ENCODE data around the gene SLC5A1. TPM values are rescaled to one million over a fixed set of nuclear protein-coding genes. Genes with fewer than 3 reads are reported as not detected.

The SLC5A1 gene
- total and polyA plus RNA-seq, 7 experiments from 2014 or later = not detected

DNA sequence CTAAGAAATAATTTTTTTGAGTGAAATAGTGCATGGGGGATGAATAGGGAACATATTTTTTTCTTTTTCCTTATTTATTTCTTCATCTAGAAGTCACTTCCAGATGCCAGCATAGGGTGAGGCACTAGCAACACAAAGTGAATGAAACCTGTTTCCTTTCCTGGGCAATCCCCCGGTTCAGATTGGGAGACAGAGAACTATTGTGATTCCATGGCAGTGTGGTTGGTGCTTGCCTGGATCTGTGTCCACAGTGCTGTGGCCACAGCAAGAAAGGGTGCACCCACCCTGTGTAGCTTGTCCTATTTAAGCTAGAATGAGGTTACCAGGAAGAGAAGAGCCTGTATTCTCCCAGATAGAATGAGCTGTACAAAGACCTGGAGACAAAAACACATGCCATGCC lies 57.6 kb downstream of the SLC5A1 start:
- intact Hi-C loops (cut with micrococcal nuclease) = loop anchor here (5.0 to 10.0 kb wide), 3 partner anchors 107 to 564 kb away; partner anchors contain the start of genes FBXO7 (in 1 of the 2) and RFPL2 (in 1 of the 2)
- POLR2A ChIA-PET = no interaction called here
- H3K9me3 Mint-ChIP-seq = no peaks in the 10 kb centered on the region
- no peak for ATAC-seq
- CTCF ChIA-PET = interaction anchor here (1.0 kb wide), 1 partner anchor 166 kb away, joined by 3 read pairs; no protein-coding TSS in a partner anchor
- H3K27me3 Mint-ChIP-seq = peaks cover 3 to 45% (median 8%) of the 10 kb centered on the region in 5 donors
- no peak overlapping the region for H3K4me3 Mint-ChIP-seq
- H3K4me1 Mint-ChIP-seq = no peaks in the 10 kb centered on the region
- H3K27ac Mint-ChIP-seq = no peak overlapping the region
- no peaks in the 10 kb centered on the region for H3K27me3 ChIP-seq (ENCODE audit: control insufficient read depth in 2 of 2, insufficient read depth in 2 of 2, low read length in 2 of 2)
- no peak for DNase-seq
- H3K4me3 ChIP-seq (ENCODE audit: low read length) = no peak overlapping the region
- no peaks in the 10 kb centered on the region for H3K36me3 Mint-ChIP-seq
- no peaks in the 10 kb centered on the region for H3K36me3 ChIP-seq (ENCODE audit: control insufficient read depth in 2 of 3, insufficient read depth in 3 of 3, low read length in 3 of 3)
- no peak overlapping the region for H3K27ac ChIP-seq (ENCODE audit: low read depth, low read length)
- H3K4me1 ChIP-seq (ENCODE audit: control insufficient read depth in 2 of 2, insufficient read depth in 2 of 2, low read length in 2 of 2) = no peaks in the 10 kb centered on the region
- H3K9me3 ChIP-seq (ENCODE audit: control insufficient read depth in 2 of 3, low read length in 3 of 3) = no peaks in the 10 kb centered on the region

- POLR2A ChIA-PET = no interaction called here
- Mint-ChIP-seq H3K4me3 (no peak overlapping the region), H3K4me1 (no peaks in the 10 kb centered on the region), H3K36me3 (no peaks in the 10 kb centered on the region), H3K9me3 (no peaks in the 10 kb centered on the region), H3K27me3 (peaks cover 12 to 44% (median 28%) of the 10 kb centered on the region in 5 donors), H3K27ac (no peak overlapping the region)
- CTCF ChIA-PET = interaction anchor here (0.7 to 2.1 kb wide), 5 partner anchors 99 to 370 kb away, joined by 3 to 22 read pairs (median 3); no protein-coding TSS in a partner anchor
- Histone ChIP-seq H3K4me3 (ENCODE audit: low read length) (no peak overlapping the region), H3K36me3 (ENCODE audit: control insufficient read depth in 2 of 3, insufficient read depth in 3 of 3, low read length in 3 of 3) (no peaks in the 10 kb centered on the region), H3K4me1 (ENCODE audit: control insufficient read depth in 2 of 2, insufficient read depth in 2 of 2, low read length in 2 of 2) (no peaks in the 10 kb centered on the region), H3K9me3 (ENCODE audit: control insufficient read depth in 2 of 3, low read length in 3 of 3) (no peaks in the 10 kb centered on the region), H3K27ac (ENCODE audit: low read depth, low read length) (no peak overlapping the region), H3K27me3 (ENCODE audit: control insufficient read depth in 2 of 2, insufficient read depth in 2 of 2, low read length in 2 of 2) (no peaks in the 10 kb centered on the region)
- ATAC-seq = no peak
- DNase-seq = peak in 5 of 9 donors; percentile 11 to 34 (median 23)
- intact Hi-C loops (cut with micrococcal nuclease) = loop anchor here (1.0 to 10.0 kb wide), 6 partner anchors 104 to 561 kb away; partner anchors contain the start of genes FBXO7 (in 1 of the 2) and RFPL2 (in 1 of the 2)
Observed at GRCh38 chr22:32103658-32104315, 60.7 kb downstream of the SLC5A1 start.

- Mint-ChIP-seq H3K9me3 (no peaks in the 10 kb centered on the region), H3K27ac (no peak overlapping the region), H3K4me1 (no peaks in the 10 kb centered on the region), H3K4me3 (no peak overlapping the region), H3K36me3 (no peaks in the 10 kb centered on the region), H3K27me3 (peaks cover 35 to 52% (median 44%) of the 10 kb centered on the region in 5 donors)
- H3K36me3 ChIP-seq (ENCODE audit: control insufficient read depth in 2 of 3, insufficient read depth in 3 of 3, low read length in 3 of 3) = no peaks in the 10 kb centered on the region
- peak in 1 of 9 donors; percentile 7 for DNase-seq
- ATAC-seq = no peak
- intact Hi-C loops (cut with micrococcal nuclease) = loop anchor here in 1 of 2 donors (10.0 kb wide), 1 partner anchor 558 kb away; no protein-coding TSS in a partner anchor
- no peaks in the 10 kb centered on the region for H3K4me1 ChIP-seq (ENCODE audit: control insufficient read depth in 2 of 2, insufficient read depth in 2 of 2, low read length in 2 of 2)
- no peaks in the 10 kb centered on the region for H3K9me3 ChIP-seq (ENCODE audit: control insufficient read depth in 2 of 3, low read length in 3 of 3)
- no peak overlapping the region for H3K27ac ChIP-seq (ENCODE audit: low read depth, low read length)
- ChIA-PET POLR2A (interaction anchor here (0.7 kb wide), 1 partner anchor 366 kb away, joined by 3 read pairs; no protein-coding TSS in a partner anchor), CTCF (interaction anchor here (0.6 to 0.9 kb wide), 2 partner anchors 159 to 412 kb away, joined by 3 to 4 read pairs; no protein-coding TSS in a partner anchor)
- no peak overlapping the region for H3K4me3 ChIP-seq (ENCODE audit: low read length)
- no peaks in the 10 kb centered on the region for H3K27me3 ChIP-seq (ENCODE audit: control insufficient read depth in 2 of 2, insufficient read depth in 2 of 2, low read length in 2 of 2)
Observed at GRCh38 chr22:32106930-32107329, 63.9 kb downstream of the SLC5A1 start.

- no peak overlapping the region for H3K4me3 ChIP-seq (ENCODE audit: low read length)
- Mint-ChIP-seq H3K36me3 (no peaks in the 10 kb centered on the region), H3K9me3 (no peaks in the 10 kb centered on the region), H3K4me1 (no peaks in the 10 kb centered on the region), H3K27ac (no peak overlapping the region), H3K4me3 (no peak overlapping the region), H3K27me3 (peaks cover 26 to 52% (median 32%) of the 10 kb centered on the region in 5 donors)
- DNase-seq (no peak), ATAC-seq (no peak)
- ChIA-PET CTCF (no interaction called here), POLR2A (no interaction called here)
- H3K27ac ChIP-seq (ENCODE audit: low read depth, low read length) = no peak overlapping the region
- no peaks in the 10 kb centered on the region for H3K36me3 ChIP-seq (ENCODE audit: control insufficient read depth in 2 of 3, insufficient read depth in 3 of 3, low read length in 3 of 3)
- H3K27me3 ChIP-seq (ENCODE audit: control insufficient read depth in 2 of 2, insufficient read depth in 2 of 2, low read length in 2 of 2) = no peaks in the 10 kb centered on the region
- no peaks in the 10 kb centered on the region for H3K4me1 ChIP-seq (ENCODE audit: control insufficient read depth in 2 of 2, insufficient read depth in 2 of 2, low read length in 2 of 2)
- intact Hi-C loops (cut with micrococcal nuclease) = no loop called here
- H3K9me3 ChIP-seq (ENCODE audit: control insufficient read depth in 2 of 3, low read length in 3 of 3) = no peaks in the 10 kb centered on the region
Observed at GRCh38 chr22:32112380-32112779, 69.3 kb downstream of the SLC5A1 start.

DNA sequence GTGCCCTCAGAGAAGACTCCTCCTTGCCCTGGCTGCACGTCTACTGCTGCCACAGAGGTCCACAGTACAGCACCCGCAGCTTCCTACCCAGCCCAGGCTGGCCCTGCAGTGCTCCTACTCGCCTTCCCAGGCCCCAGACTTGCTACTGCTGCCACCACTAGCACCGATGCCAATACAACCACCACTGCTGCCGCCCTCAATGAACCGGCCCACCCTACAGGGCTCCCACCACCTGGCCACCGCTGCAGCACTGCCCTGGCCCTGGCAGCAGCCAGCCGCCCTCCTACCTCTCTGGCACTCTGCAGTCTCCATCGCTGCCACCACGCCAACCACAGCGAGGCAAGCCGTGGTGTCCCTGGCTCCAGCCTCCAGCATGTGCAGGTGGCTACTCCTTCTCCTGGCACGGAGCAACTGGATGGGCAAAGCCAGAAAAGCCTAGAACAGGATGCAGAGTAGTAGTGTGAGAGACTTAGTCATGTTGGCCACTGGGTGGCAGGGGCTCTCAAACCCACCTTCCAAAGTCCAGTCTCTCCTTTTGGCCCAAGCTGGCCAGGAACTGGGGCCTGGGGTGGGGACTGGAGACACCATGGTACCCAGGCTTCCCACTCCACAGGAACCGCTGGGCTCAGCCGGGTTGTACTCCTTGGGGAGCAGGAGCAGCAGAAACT lies 76.6 kb downstream of the SLC5A1 start:
- no peak overlapping the region for H3K27ac ChIP-seq (ENCODE audit: low read depth, low read length)
- POLR2A ChIA-PET = no interaction called here
- H3K27ac Mint-ChIP-seq = peak overlapping the region in 1 of 9 donors; percentile 47
- H3K9me3 Mint-ChIP-seq = no peaks in the 10 kb centered on the region
- ATAC-seq = no peak
- H3K36me3 Mint-ChIP-seq = no peaks in the 10 kb centered on the region
- no peaks in the 10 kb centered on the region for H3K9me3 ChIP-seq (ENCODE audit: control insufficient read depth in 2 of 3, low read length in 3 of 3)
- intact Hi-C loops (cut with micrococcal nuclease) = no loop called here
- no peak overlapping the region for H3K4me3 Mint-ChIP-seq
- CTCF ChIA-PET = no interaction called here
- DNase-seq = no peak
- H3K27me3 Mint-ChIP-seq = peaks cover 0 to 27% (median 7%) of the 10 kb centered on the region in 5 donors
- H3K4me3 ChIP-seq (ENCODE audit: low read length) = no peak overlapping the region
- no peaks in the 10 kb centered on the region for H3K27me3 ChIP-seq (ENCODE audit: control insufficient read depth in 2 of 2, insufficient read depth in 2 of 2, low read length in 2 of 2)
- peaks cover 0 to 11% (median 5%) of the 10 kb centered on the region in 7 donors for H3K4me1 Mint-ChIP-seq
- peaks cover 0 to 2% of the 10 kb centered on the region in 2 donors for H3K4me1 ChIP-seq (ENCODE audit: control insufficient read depth in 2 of 2, insufficient read depth in 2 of 2, low read length in 2 of 2)
- no peaks in the 10 kb centered on the region for H3K36me3 ChIP-seq (ENCODE audit: control insufficient read depth in 2 of 3, insufficient read depth in 3 of 3, low read length in 3 of 3)

- ChIA-PET POLR2A (no interaction called here), CTCF (no interaction called here)
- no peaks in the 10 kb centered on the region for H3K9me3 Mint-ChIP-seq
- H3K27me3 Mint-ChIP-seq = peaks cover 0 to 21% (median 7%) of the 10 kb centered on the region in 5 donors
- Histone ChIP-seq H3K27ac (ENCODE audit: low read depth, low read length) (no peak overlapping the region), H3K36me3 (ENCODE audit: control insufficient read depth in 2 of 3, insufficient read depth in 3 of 3, low read length in 3 of 3) (no peaks in the 10 kb centered on the region), H3K4me1 (ENCODE audit: control insufficient read depth in 2 of 2, insufficient read depth in 2 of 2, low read length in 2 of 2) (peaks cover 0 to 6% of the 10 kb centered on the region in 2 donors), H3K27me3 (ENCODE audit: control insufficient read depth in 2 of 2, insufficient read depth in 2 of 2, low read length in 2 of 2) (no peaks in the 10 kb centered on the region), H3K9me3 (ENCODE audit: control insufficient read depth in 2 of 3, low read length in 3 of 3) (no peaks in the 10 kb centered on the region), H3K4me3 (ENCODE audit: low read length) (no peak overlapping the region)
- peaks cover 7 to 20% (median 11%) of the 10 kb centered on the region in 7 donors for H3K4me1 Mint-ChIP-seq
- H3K4me3 Mint-ChIP-seq = no peak overlapping the region
- ATAC-seq (no peak), DNase-seq (no peak)
- H3K36me3 Mint-ChIP-seq = no peaks in the 10 kb centered on the region
- no peak overlapping the region for H3K27ac Mint-ChIP-seq
- intact Hi-C loops (cut with micrococcal nuclease) = no loop called here
Observed at GRCh38 chr22:32120603-32121002, 77.5 kb downstream of the SLC5A1 start.
